Measurements from ENCODE around the gene UBQLN3. TPM values are rescaled to one million over a fixed set of nuclear protein-coding genes. Genes with fewer than 3 reads are reported as not detected.

UBQLN3 gene
- polyA plus RNA-seq = not detected
- long read RNA-seq, donor 1 = 0 reads
- long read RNA-seq, donor 2 = 0 reads
- long read RNA-seq, donor 3 = 0 reads
- long read RNA-seq, donor 4 = 0 reads
- long read RNA-seq, donor 5 = 0 reads
- long read RNA-seq, donor 6 = 0 reads
- long read RNA-seq, donor 7 = 0 reads
- long read RNA-seq, donor 8 = 0 reads
- long read RNA-seq, donor 9 = 0 reads
- long read RNA-seq, donor 10 = 0 reads

DNA sequence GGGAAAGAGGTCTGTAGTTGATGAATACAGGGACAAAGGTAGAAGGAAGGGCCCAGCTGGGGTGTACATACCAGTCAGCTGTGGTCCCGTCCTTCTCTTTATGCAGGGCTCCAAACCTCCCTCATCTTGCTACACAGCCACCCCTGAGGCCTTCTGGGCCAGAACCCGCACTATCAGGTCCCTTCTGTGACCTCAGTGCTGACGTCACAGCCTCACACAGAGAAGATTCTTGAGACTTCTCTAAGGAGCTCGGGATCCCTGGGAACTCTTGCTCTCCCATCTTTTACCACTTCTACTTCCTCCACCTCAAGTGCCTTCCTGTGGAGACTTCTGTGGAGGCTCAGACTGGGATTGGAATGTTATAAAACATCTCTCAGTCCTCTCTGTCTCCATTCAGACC, at the start of gene UBQLN3:
UBQLN3 (minus strand) TSS at position 155 of the 400 bp plus-strand sequence. CDS start 399 bp downstream, outside the sequence.
- Histone ChIP-seq H3K27ac (ENCODE audit: low read depth in 1 of 3, low read length in 2 of 3) (no peak within 1 kb of the TSS), H3K4me1 (ENCODE audit: control insufficient read depth in 3 of 3, insufficient read depth in 2 of 3, low read depth in 1 of 3, low read length in 2 of 3) (no peaks in the 10 kb centered on the region), H3K9me3 (ENCODE audit: control insufficient read depth in 2 of 2, insufficient read depth in 1 of 2, low read depth in 1 of 2, low read length in 1 of 2) (no peaks in the 10 kb centered on the region), H3K36me3 (ENCODE audit: control insufficient read depth in 3 of 3, insufficient read depth in 2 of 3, low read depth in 1 of 3, low read length in 3 of 3) (no peaks in the 10 kb centered on the region), H3K27me3 (ENCODE audit: control insufficient read depth in 3 of 3, insufficient read depth in 3 of 3, low read length in 3 of 3) (no peaks in the 10 kb centered on the region), H3K4me3 (ENCODE audit: low read depth in 1 of 3, low read length in 3 of 3) (no peak within 1 kb of the TSS)
- FAIRE-seq = no peak
- no peak for DNase-seq
- 70 to 72% (median 71%) methylated on average over 4 of the region's 4 CpGs for WGBS, 3 donors

- no peaks in the 10 kb centered on the region for H3K4me1 ChIP-seq (ENCODE audit: control insufficient read depth in 3 of 3, insufficient read depth in 2 of 3, low read depth in 1 of 3, low read length in 2 of 3)
- no peaks in the 10 kb centered on the region for H3K36me3 ChIP-seq (ENCODE audit: control insufficient read depth in 3 of 3, insufficient read depth in 2 of 3, low read depth in 1 of 3, low read length in 3 of 3)
- no peak overlapping the region for H3K27ac ChIP-seq (ENCODE audit: low read depth in 1 of 3, low read length in 2 of 3)
- no peak for DNase-seq
- no peak overlapping the region for H3K4me3 ChIP-seq (ENCODE audit: low read depth in 1 of 3, low read length in 3 of 3)
- no peaks in the 10 kb centered on the region for H3K9me3 ChIP-seq (ENCODE audit: control insufficient read depth in 2 of 2, insufficient read depth in 1 of 2, low read depth in 1 of 2, low read length in 1 of 2)
- H3K27me3 ChIP-seq (ENCODE audit: control insufficient read depth in 3 of 3, insufficient read depth in 3 of 3, low read length in 3 of 3) = no peaks in the 10 kb centered on the region
- WGBS, 3 donors = 31 to 42% (median 36%) methylated on average over 3 of the region's 3 CpGs
- FAIRE-seq = no peak
These were observed 48.0 kb upstream of the UBQLN3 start for GRCh38 chr11:5557751-5558150.

DNA sequence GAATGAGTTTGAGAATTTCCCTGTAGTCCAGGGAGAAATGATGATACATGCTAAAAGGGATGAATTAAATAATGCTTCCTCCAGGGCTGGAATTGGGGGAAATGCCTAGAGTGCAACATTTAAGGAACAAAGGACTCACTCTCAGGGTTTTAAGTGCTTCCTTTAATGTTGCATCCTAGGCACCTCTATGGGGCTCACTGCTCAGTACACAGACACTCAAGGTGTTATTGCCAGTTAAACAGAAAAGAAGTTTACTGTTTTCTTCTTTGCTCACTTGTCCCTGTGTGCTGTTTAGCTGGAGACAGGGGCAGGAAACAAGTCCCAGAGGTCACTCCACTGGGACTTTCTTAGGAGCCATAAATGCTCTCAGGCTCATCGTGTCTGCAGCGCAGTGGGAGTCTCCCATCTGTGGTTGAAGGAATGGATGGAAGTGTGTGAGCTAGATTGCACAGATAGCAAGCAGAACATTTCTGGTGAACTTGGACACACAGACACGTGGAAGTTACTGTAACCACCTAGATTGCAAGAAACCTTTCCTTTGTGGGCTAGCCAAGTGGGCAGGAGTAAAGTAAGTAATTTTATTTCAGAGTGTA, 46.9 kb upstream of the UBQLN3 start:
- DNase-seq = no peak
- Histone ChIP-seq H3K36me3 (ENCODE audit: control insufficient read depth in 3 of 3, insufficient read depth in 2 of 3, low read depth in 1 of 3, low read length in 3 of 3) (no peaks in the 10 kb centered on the region), H3K9me3 (ENCODE audit: control insufficient read depth in 2 of 2, insufficient read depth in 1 of 2, low read depth in 1 of 2, low read length in 1 of 2) (no peaks in the 10 kb centered on the region), H3K4me3 (ENCODE audit: low read depth in 1 of 3, low read length in 3 of 3) (no peak overlapping the region), H3K4me1 (ENCODE audit: control insufficient read depth in 3 of 3, insufficient read depth in 2 of 3, low read depth in 1 of 3, low read length in 2 of 3) (no peaks in the 10 kb centered on the region), H3K27me3 (ENCODE audit: control insufficient read depth in 3 of 3, insufficient read depth in 3 of 3, low read length in 3 of 3) (no peaks in the 10 kb centered on the region), H3K27ac (ENCODE audit: low read depth in 1 of 3, low read length in 2 of 3) (no peak overlapping the region)
- FAIRE-seq = no peak
- 52 to 60% (median 58%) methylated on average over 3 of the region's 3 CpGs for WGBS, 3 donors

GRCh38 chr11:5553343-5553742, 43.6 kb upstream of the UBQLN3 start:
- DNase-seq = no peak
- Histone ChIP-seq H3K27ac (ENCODE audit: low read depth in 1 of 3, low read length in 2 of 3) (no peak overlapping the region), H3K27me3 (ENCODE audit: control insufficient read depth in 3 of 3, insufficient read depth in 3 of 3, low read length in 3 of 3) (no peaks in the 10 kb centered on the region), H3K9me3 (ENCODE audit: control insufficient read depth in 2 of 2, insufficient read depth in 1 of 2, low read depth in 1 of 2, low read length in 1 of 2) (no peaks in the 10 kb centered on the region), H3K4me3 (ENCODE audit: low read depth in 1 of 3, low read length in 3 of 3) (no peak overlapping the region), H3K4me1 (ENCODE audit: control insufficient read depth in 3 of 3, insufficient read depth in 2 of 3, low read depth in 1 of 3, low read length in 2 of 3) (no peaks in the 10 kb centered on the region), H3K36me3 (ENCODE audit: control insufficient read depth in 3 of 3, insufficient read depth in 2 of 3, low read depth in 1 of 3, low read length in 3 of 3) (no peaks in the 10 kb centered on the region)
- FAIRE-seq = no peak

DNA sequence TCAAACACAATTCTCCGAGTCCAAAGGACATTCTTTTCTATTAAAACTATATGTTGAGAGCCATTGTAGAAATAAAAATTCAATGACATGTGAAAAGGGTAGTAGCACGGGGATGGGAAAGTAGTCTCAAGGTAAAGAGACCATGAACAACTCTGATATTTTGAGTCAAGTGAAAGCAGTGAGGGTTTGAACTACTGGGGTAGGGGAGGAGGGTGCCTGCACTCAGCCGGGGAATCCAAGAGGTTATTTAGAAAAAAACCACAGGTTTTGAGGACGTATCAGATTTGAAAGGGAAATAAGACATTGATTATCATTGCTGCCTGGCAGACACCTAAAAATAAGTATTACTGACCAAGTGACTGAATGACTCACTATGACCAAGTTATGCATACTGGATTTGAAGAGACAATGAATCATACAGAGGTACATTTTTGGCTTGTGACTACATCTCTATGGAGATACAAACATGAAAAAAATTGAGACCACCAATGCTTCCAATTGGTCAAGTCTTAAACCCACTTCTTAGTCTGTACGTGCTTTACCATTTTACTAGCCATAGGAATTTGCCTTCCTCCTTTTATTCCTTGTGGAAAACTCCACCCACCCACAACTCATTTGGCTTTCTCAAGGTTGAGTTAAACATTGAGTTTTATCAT, 40.8 kb upstream of the UBQLN3 start:
- Histone ChIP-seq H3K9me3 (ENCODE audit: control insufficient read depth in 2 of 2, insufficient read depth in 1 of 2, low read depth in 1 of 2, low read length in 1 of 2) (no peaks in the 10 kb centered on the region), H3K4me1 (ENCODE audit: control insufficient read depth in 3 of 3, insufficient read depth in 2 of 3, low read depth in 1 of 3, low read length in 2 of 3) (no peaks in the 10 kb centered on the region), H3K36me3 (ENCODE audit: control insufficient read depth in 3 of 3, insufficient read depth in 2 of 3, low read depth in 1 of 3, low read length in 3 of 3) (no peaks in the 10 kb centered on the region), H3K27ac (ENCODE audit: low read depth in 1 of 3, low read length in 2 of 3) (no peak overlapping the region), H3K4me3 (ENCODE audit: low read depth in 1 of 3, low read length in 3 of 3) (no peak overlapping the region), H3K27me3 (ENCODE audit: control insufficient read depth in 3 of 3, insufficient read depth in 3 of 3, low read length in 3 of 3) (no peaks in the 10 kb centered on the region)
- FAIRE-seq = no peak
- no peak for DNase-seq
- WGBS, 3 donors = 62 to 68% (median 68%) methylated on average over 5 of the region's 5 CpGs

DNA sequence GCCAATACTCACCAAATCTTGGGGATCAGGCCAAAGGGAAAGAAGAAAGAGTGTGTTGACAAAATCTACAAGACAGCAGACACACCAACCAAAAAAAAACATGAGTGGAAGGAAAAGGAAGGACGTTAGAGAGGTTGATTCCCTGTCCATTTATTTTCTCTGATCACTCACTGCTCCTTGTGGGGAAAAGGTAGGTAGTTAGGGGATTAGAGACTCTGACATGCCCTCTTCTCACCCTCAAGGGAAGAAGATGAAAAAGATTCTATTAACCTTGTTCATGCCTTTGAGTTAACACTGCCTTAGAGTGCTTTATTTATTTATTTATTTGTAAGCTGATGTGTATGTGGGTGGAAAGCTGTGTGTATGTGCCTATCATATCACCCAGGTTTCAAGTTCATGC, 38.7 kb upstream of the UBQLN3 start, which contains the start of gene OR52H1:
OR52H1 (minus strand) TSS at position 101 of the 400 bp plus-strand sequence. CDS start 3,035 bp downstream, outside the sequence.
- Histone ChIP-seq H3K27ac (ENCODE audit: low read depth in 1 of 3, low read length in 2 of 3) (no peak within 1 kb of the TSS), H3K4me1 (ENCODE audit: control insufficient read depth in 3 of 3, insufficient read depth in 2 of 3, low read depth in 1 of 3, low read length in 2 of 3) (no peaks in the 10 kb centered on the region), H3K27me3 (ENCODE audit: control insufficient read depth in 3 of 3, insufficient read depth in 3 of 3, low read length in 3 of 3) (no peaks in the 10 kb centered on the region), H3K36me3 (ENCODE audit: control insufficient read depth in 3 of 3, insufficient read depth in 2 of 3, low read depth in 1 of 3, low read length in 3 of 3) (no peaks in the 10 kb centered on the region), H3K9me3 (ENCODE audit: control insufficient read depth in 2 of 2, insufficient read depth in 1 of 2, low read depth in 1 of 2, low read length in 1 of 2) (no peaks in the 10 kb centered on the region), H3K4me3 (ENCODE audit: low read depth in 1 of 3, low read length in 3 of 3) (no peak within 1 kb of the TSS)
- WGBS, 3 donors = 45 to 65% (median 50%) methylated on average over 1 of the region's 1 CpG
- FAIRE-seq (no peak), DNase-seq (no peak)

DNA sequence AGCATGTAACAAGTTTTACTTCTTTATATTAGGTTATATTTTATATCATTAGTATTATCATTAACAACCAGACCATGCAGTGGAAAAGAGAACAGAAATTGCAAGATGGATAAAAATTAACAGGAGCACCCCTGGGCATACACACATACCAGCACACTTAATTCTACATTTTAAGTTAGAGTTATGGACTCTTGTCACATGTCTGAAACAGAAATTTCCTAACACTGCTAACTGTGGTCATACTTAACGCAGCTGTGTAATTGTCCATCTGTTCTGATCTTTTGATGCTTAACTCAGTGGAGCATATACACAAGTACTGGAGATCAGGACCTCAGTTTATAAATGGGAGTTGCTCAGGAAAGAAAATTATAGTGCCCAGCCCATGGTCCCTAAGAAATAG, 38.2 kb upstream of the UBQLN3 start:
- Histone ChIP-seq H3K27me3 (ENCODE audit: control insufficient read depth in 3 of 3, insufficient read depth in 3 of 3, low read length in 3 of 3) (no peaks in the 10 kb centered on the region), H3K27ac (ENCODE audit: low read depth in 1 of 3, low read length in 2 of 3) (no peak overlapping the region), H3K4me3 (ENCODE audit: low read depth in 1 of 3, low read length in 3 of 3) (no peak overlapping the region), H3K36me3 (ENCODE audit: control insufficient read depth in 3 of 3, insufficient read depth in 2 of 3, low read depth in 1 of 3, low read length in 3 of 3) (no peaks in the 10 kb centered on the region), H3K9me3 (ENCODE audit: control insufficient read depth in 2 of 2, insufficient read depth in 1 of 2, low read depth in 1 of 2, low read length in 1 of 2) (no peaks in the 10 kb centered on the region), H3K4me1 (ENCODE audit: control insufficient read depth in 3 of 3, insufficient read depth in 2 of 3, low read depth in 1 of 3, low read length in 2 of 3) (no peaks in the 10 kb centered on the region)
- FAIRE-seq = no peak
- 90 to 100% (median 92%) methylated on average over 1 of the region's 1 CpG for WGBS, 3 donors
- no peak for DNase-seq

GRCh38 chr11:5546457-5546856, 36.7 kb upstream of the UBQLN3 start:
- Histone ChIP-seq H3K27ac (ENCODE audit: low read depth in 1 of 3, low read length in 2 of 3) (no peak overlapping the region), H3K9me3 (ENCODE audit: control insufficient read depth in 2 of 2, insufficient read depth in 1 of 2, low read depth in 1 of 2, low read length in 1 of 2) (no peaks in the 10 kb centered on the region), H3K4me1 (ENCODE audit: control insufficient read depth in 3 of 3, insufficient read depth in 2 of 3, low read depth in 1 of 3, low read length in 2 of 3) (no peaks in the 10 kb centered on the region), H3K27me3 (ENCODE audit: control insufficient read depth in 3 of 3, insufficient read depth in 3 of 3, low read length in 3 of 3) (no peaks in the 10 kb centered on the region), H3K36me3 (ENCODE audit: control insufficient read depth in 3 of 3, insufficient read depth in 2 of 3, low read depth in 1 of 3, low read length in 3 of 3) (no peaks in the 10 kb centered on the region), H3K4me3 (ENCODE audit: low read depth in 1 of 3, low read length in 3 of 3) (no peak overlapping the region)
- WGBS, 3 donors = 78 to 93% (median 90%) methylated on average over 3 of the region's 3 CpGs
- DNase-seq (no peak), FAIRE-seq (no peak)

All from small intestine (tissue), 16 donors.